H1 (cell line): ENCODE results near the gene DENND1A. TPM values are rescaled to one million over a fixed set of nuclear protein-coding genes. Genes with fewer than 3 reads are reported as not detected.
A peak's percentile ranks its signal among the peaks of the same experiment; 100 is the strongest.

ENCODE experiments used
- CTCF ChIA-PET: fragments of 300-600 bp; sonication (Branson Sonifier 250); formaldehyde crosslinking; loops from one replicate; lab custom pipeline; 2021; ENCODE audit not compliant: partially characterized antibody; lab: Charles Lee
- POLR2A ChIA-PET: fragments of 300-600 bp; sonication (Branson Sonifier 250); formaldehyde crosslinking; loops from one replicate; lab custom pipeline; 2021; ENCODE audit warnings: inconsistent platforms; ENCODE audit not compliant: partially characterized antibody; lab: Charles Lee
- DNase-seq, 2 experiments: peaks; one replicate each; pipeline versions ENCODE4 v3.0.0 to v3.0.0-alpha.2; 2010 to 2022; ENCODE audit warnings: low spot score in 2 of 2, low read depth in 1 of 2, mixed read lengths in 1 of 2
- FAIRE-seq: peaks from 2 replicates; lab custom pipeline; 2011; peaks lifted over from hg19 to GRCh38; lab: Jason Lieb, UNC
- H2AFZ ChIP-seq: 2 replicates; pipeline ENCODE4 v1.8.1; 2012; ENCODE audit warnings: low read length, inconsistent platforms
- H2AK5ac ChIP-seq: 2 replicates; pipeline ENCODE4 v1.6.1; 2013; ENCODE audit warnings: low read depth, low read length
- H2BK120ac ChIP-seq: replicated peaks from 2 replicates; pipeline ENCODE3; 2013; ENCODE audit warnings: low read depth, low read length, inconsistent platforms
- H2BK12ac ChIP-seq: 2 replicates; pipeline ENCODE4 v1.6.1; 2013; ENCODE audit warnings: low read depth, low read length
- H2BK15ac ChIP-seq: 2 replicates; pipeline ENCODE4 v1.6.1; 2013; ENCODE audit warnings: low read length
- H2BK20ac ChIP-seq: 2 replicates; pipeline ENCODE4 v1.6.1; 2013; ENCODE audit warnings: low read length
- H2BK5ac ChIP-seq: 2 replicates; pipeline ENCODE4 v1.6.1; 2013; ENCODE audit warnings: low read depth, low read length
- H3K14ac ChIP-seq: 2 replicates; pipeline ENCODE4 v1.6.1; 2013; ENCODE audit warnings: inconsistent platforms; ENCODE audit not compliant: insufficient read length
- H3K18ac ChIP-seq: 2 replicates; pipeline ENCODE4 v1.6.1; 2013; ENCODE audit warnings: low read length; ENCODE audit errors: extremely low read depth
- H3K23ac ChIP-seq: 2 replicates; pipeline ENCODE4 v1.6.1; 2013; ENCODE audit warnings: inconsistent platforms; ENCODE audit not compliant: insufficient read length
- H3K23me2 ChIP-seq: 2 replicates; pipeline ENCODE4 v1.6.1; 2013; ENCODE audit warnings: low read depth, low read length
- H3K27ac ChIP-seq: 2 replicates; pipeline ENCODE4 v1.6.1; 2011; ENCODE audit warnings: low read depth, low read length, inconsistent platforms
- H3K27me3 ChIP-seq, 4 experiments: replicated peaks in 1 of 4; 1 replicate in 1 of 4; 2 replicates in 3 of 4; pipeline versions ENCODE4 v1.6.1 to v1.8.1; 2011 to 2013; ENCODE audit warnings: low read length in 3 of 4, mild to moderate bottlenecking in 3 of 4, inconsistent platforms in 2 of 4, mixed read lengths in 2 of 4, moderate library complexity in 1 of 4; ENCODE audit not compliant: control insufficient read depth in 3 of 4, insufficient read depth in 3 of 4; ENCODE audit errors: extremely low read depth in 1 of 4
- H3K36me3 ChIP-seq, 4 experiments: 2 replicates each; pipeline versions ENCODE4 v1.6.1 to v1.8.1; 2011 to 2013; ENCODE audit warnings: mild to moderate bottlenecking in 4 of 4, low read length in 3 of 4, moderate library complexity in 2 of 4, control low read depth in 1 of 4, inconsistent platforms in 1 of 4; ENCODE audit not compliant: insufficient read depth in 4 of 4, control insufficient read depth in 2 of 4
- H3K4ac ChIP-seq: replicated peaks from 2 replicates; pipeline ENCODE3; 2013; ENCODE audit warnings: low read length, low read depth, mixed read lengths, inconsistent platforms; ENCODE audit not compliant: insufficient read length
- H3K4me1 ChIP-seq, 4 experiments: replicated peaks in 1 of 4; 1 replicate in 1 of 4; 2 replicates in 3 of 4; pipeline versions ENCODE4 v1.6.1 to v1.8.1; 2011 to 2013; ENCODE audit warnings: low read length in 3 of 4, inconsistent platforms in 2 of 4, mixed read lengths in 1 of 4; ENCODE audit not compliant: insufficient read depth in 4 of 4, control insufficient read depth in 3 of 4
- H3K4me2 ChIP-seq, 2 experiments: 2 replicates each; pipeline versions ENCODE4 v1.6.1 to v1.8.1; 2011 to 2013; ENCODE audit warnings: low read depth in 2 of 2, low read length in 2 of 2, control low read depth in 1 of 2, inconsistent platforms in 1 of 2, mild to moderate bottlenecking in 1 of 2; ENCODE audit not compliant: insufficient read depth in 1 of 2
- H3K4me3 ChIP-seq, 4 experiments: fragments of 200-600, 300-600 bp in 1 of 4; sonication (generic), shearing (Covaris generic), sonication (Bioruptor Twin) in 1 of 4; 2 replicates each; pipeline versions ENCODE4 v1.5.1 to v1.8.1; 2011 to 2016; ENCODE audit warnings: low read length in 4 of 4, low read depth in 3 of 4, control low read depth in 2 of 4, inconsistent platforms in 2 of 4, mild to moderate bottlenecking in 2 of 4, mixed read lengths in 1 of 4, moderate library complexity in 1 of 4; ENCODE audit not compliant: insufficient read depth in 2 of 4; ENCODE audit errors: extremely low read depth in 1 of 4
- H3K56ac ChIP-seq: replicated peaks from 2 replicates; pipeline ENCODE3; 2013; ENCODE audit warnings: low read depth, mild to moderate bottlenecking, mixed read lengths, low read length, inconsistent platforms; ENCODE audit not compliant: insufficient read length
- H3K79me1 ChIP-seq: 2 replicates; pipeline ENCODE4 v1.6.1; 2013; ENCODE audit warnings: low read depth, low read length, control low read depth
- H3K79me2 ChIP-seq, 2 experiments: 2 replicates each; pipeline versions ENCODE4 v1.6.1 to v1.8.1; 2012 to 2013; ENCODE audit warnings: low read length in 2 of 2, mild to moderate bottlenecking in 2 of 2, inconsistent platforms in 1 of 2; ENCODE audit not compliant: insufficient read depth in 2 of 2, control insufficient read depth in 1 of 2
- H3K9ac ChIP-seq, 4 experiments: replicated peaks in 1 of 4; 1 replicate in 1 of 4; 2 replicates in 3 of 4; pipeline versions ENCODE4 v1.6.1 to v1.8.1; 2011 to 2013; ENCODE audit warnings: low read depth in 3 of 4, low read length in 3 of 4, control low read depth in 2 of 4, mild to moderate bottlenecking in 2 of 4, moderate library complexity in 2 of 4, inconsistent platforms in 1 of 4; ENCODE audit errors: extremely low read depth in 1 of 4
- H3K9me3 ChIP-seq, 2 experiments: 2 replicates each; pipeline versions ENCODE4 v1.6.1 to v1.8.1; 2012 to 2013; ENCODE audit warnings: mild to moderate bottlenecking in 2 of 2, moderate library complexity in 2 of 2, control low read depth in 1 of 2, inconsistent platforms in 1 of 2, low read depth in 1 of 2, low read length in 1 of 2, mixed read lengths in 1 of 2; ENCODE audit not compliant: insufficient read depth in 2 of 2
- H4K20me1 ChIP-seq, 2 experiments: replicated peaks in 1 of 2; 2 replicates each; pipeline versions ENCODE3 to v1.8.1; 2011 to 2013; ENCODE audit warnings: inconsistent platforms in 2 of 2, low read length in 2 of 2, mild to moderate bottlenecking in 1 of 2; ENCODE audit not compliant: insufficient read depth in 2 of 2, control insufficient read depth in 1 of 2
- H4K5ac ChIP-seq: 2 replicates; pipeline ENCODE4 v1.6.1; 2013; ENCODE audit warnings: low read length, low read depth, mixed read lengths, inconsistent platforms; ENCODE audit not compliant: insufficient read length
- H4K8ac ChIP-seq: 2 replicates; pipeline ENCODE4 v1.8.0; 2013; ENCODE audit warnings: mild to moderate bottlenecking, moderate library complexity, low read length, inconsistent platforms; ENCODE audit not compliant: insufficient read depth; ENCODE audit errors: extremely low read depth
- H4K91ac ChIP-seq: replicated peaks from 2 replicates; pipeline ENCODE3; 2013; ENCODE audit warnings: low read length, mixed read lengths, inconsistent platforms; ENCODE audit not compliant: insufficient read length
- ATF2 ChIP-seq: IDR thresholded peaks from 2 replicates; pipeline ENCODE4 v1.6.1; 2012; ENCODE audit warnings: low read length, inconsistent platforms
- ATF3 ChIP-seq: IDR thresholded peaks from 2 replicates; pipeline ENCODE4 v1.6.1; 2011; ENCODE audit warnings: low read depth, mild to moderate bottlenecking, low read length; ENCODE audit not compliant: insufficient read depth
- BRCA1 ChIP-seq: IDR thresholded peaks from 2 replicates; pipeline ENCODE4 v1.6.1; 2012; ENCODE audit warnings: low read depth, low read length, improper control_type of control experiment
- CBX5 ChIP-seq: fragments of 300-800, 300-1000 bp; sonication (generic); IDR thresholded peaks from 2 replicates; pipeline ENCODE4 v1.7.1; 2016; ENCODE audit warnings: antibody characterized with exemption, low read length, low read depth
- CBX8 ChIP-seq: fragments of 300-800, 300-1000 bp; sonication (generic); IDR thresholded peaks from 2 replicates; pipeline ENCODE4 v1.7.1; 2016; ENCODE audit warnings: low read depth, low read length, borderline replicate concordance
- CHD1 ChIP-seq: IDR thresholded peaks from 2 replicates; pipeline ENCODE4 v1.6.1; 2012; ENCODE audit warnings: low read depth, low read length, improper control_type of control experiment
- JUND ChIP-seq: IDR thresholded peaks from 2 replicates; pipeline ENCODE4 v1.6.1; 2011; ENCODE audit warnings: mild to moderate bottlenecking, improper control_type of control experiment, low read length
- POLR2A ChIP-seq, 2 experiments: IDR thresholded peaks; 1 replicate in 1 of 2; 2 replicates in 1 of 2; pipeline ENCODE4 v1.6.1; 2011; ENCODE audit warnings: low read depth in 2 of 2, low read length in 2 of 2, mild to moderate bottlenecking in 2 of 2; ENCODE audit errors: control extremely low read depth in 1 of 2
- RFX5 ChIP-seq: IDR thresholded peaks from 2 replicates; pipeline ENCODE4 v1.6.1; 2011; ENCODE audit warnings: low read depth, low read length, improper control_type of control experiment, borderline replicate concordance
- SIRT6 ChIP-seq: IDR thresholded peaks from one replicate; pipeline ENCODE4 v1.7.1; 2012; ENCODE audit warnings: low read length, inconsistent platforms
- SIX5 ChIP-seq: IDR thresholded peaks from 2 replicates; pipeline ENCODE4 v1.6.1; 2011; ENCODE audit warnings: mild to moderate bottlenecking, low read depth, low read length
- TBP ChIP-seq: IDR thresholded peaks from 2 replicates; pipeline ENCODE4 v1.6.1; 2011; ENCODE audit warnings: low read depth, low read length, improper control_type of control experiment
- TEAD4 ChIP-seq: IDR thresholded peaks from 2 replicates; pipeline ENCODE4 v1.6.1; 2012; ENCODE audit warnings: low read depth, low read length, inconsistent platforms, mixed read lengths
- WGBS, 2 experiments: shearing (Covaris generic) in 1 of 2; methylation state at CpG; one replicate each; pipeline versions ENCODE4 v1.1.6 to v1.1.7; 2013 to 2015; ENCODE audit warnings: low lambda C conversion rate in 2 of 2, mixed read lengths in 2 of 2, inconsistent platforms in 1 of 2, low coverage in 1 of 2, missing lambda C conversion rate in 1 of 2; ENCODE audit not compliant: insufficient replicate concordance in 2 of 2, insufficient coverage in 1 of 2, insufficient read length in 1 of 2; ENCODE audit errors: extremely low coverage in 1 of 2, missing lambda C conversion rate in 1 of 2; 5-methylcytosine and 5-hydroxymethylcytosine counted together
- polyA plus RNA-seq, 7 experiments: library from polyadenylated mRNA; depleted of rRNA in 3 of 7; stranded (reverse) in 5 of 7; unstranded in 2 of 7; fragments of >200 nt in 5 of 7; fragments of 200-250 nt in 2 of 7; gene quantifications; 1 replicate in 5 of 7; 2 replicates in 1 of 7; 4 replicates in 1 of 7; pipeline versions ENCODE4 v1.2.1 to v1.2.3, GENCODE V29; 2011 to 2013; ENCODE audit warnings: missing spikeins in 2 of 7, mixed read lengths in 2 of 7
- total RNA-seq: library from RNA; stranded (reverse); fragmentation: NEBNext Ultra II Directional; extraction: Animal tissue kit (Norgen Biotek cat#: 25700); gene quantifications from 2 replicates; pipeline ENCODE4 v1.2.1, GENCODE V29; 2021

The DENND1A gene
- total and polyA plus RNA-seq, 2 of the 8 experiments (the other 6 are each of a cell fraction or from before 2014, with no cell fraction given) = 24.1 to 26.4 TPM

- H2BK120ac ChIP-seq = no peak overlapping the region
- no peaks in the 10 kb centered on the region for H4K20me1 ChIP-seq
- no peaks in the 10 kb centered on the region for H3K27me3 ChIP-seq
- no peaks in the 10 kb centered on the region; a peak in 1 of 8 replicates for H3K36me3 ChIP-seq
- FAIRE-seq = no peak
- H2BK12ac ChIP-seq = no peak overlapping the region
- ChIA-PET CTCF (interaction anchor here (0.5 to 3.2 kb wide), 21 partner anchors 8 to 917 kb away, joined by 3 to 13 read pairs (median 4); no protein-coding TSS in a partner anchor), POLR2A (interaction anchor here (0.6 to 0.7 kb wide), 2 partner anchors 42 to 405 kb away, joined by 3 read pairs; no protein-coding TSS in a partner anchor)
- no peak overlapping the region for H2BK5ac ChIP-seq
- WGBS, 2 experiments = 75% methylated on average over 17 of the region's 17 CpGs; no CpG with 5 or more reads in 1 of the 2 experiments
- peak overlapping the region; percentile 18 for H4K91ac ChIP-seq
- no peak overlapping the region for H2BK20ac ChIP-seq
- no peak overlapping the region for H3K27ac ChIP-seq
- H3K4ac ChIP-seq = no peak overlapping the region
- H3K9ac ChIP-seq = no peak overlapping the region
- no peak overlapping the region for H3K4me2 ChIP-seq
- H3K23me2 ChIP-seq = no peaks in the 10 kb centered on the region
- no peak overlapping the region for H2BK15ac ChIP-seq
- H4K8ac ChIP-seq = peak overlapping the region; percentile 11; the same call in 1 of the 2 replicates
- H3K4me3 ChIP-seq = no peak overlapping the region
- no peak overlapping the region for H3K18ac ChIP-seq
- no peak overlapping the region for H4K5ac ChIP-seq
- no peak overlapping the region for H3K56ac ChIP-seq
- no peaks in the 10 kb centered on the region for H3K9me3 ChIP-seq
- H2AK5ac ChIP-seq = no peak overlapping the region
- H2AFZ ChIP-seq = no peak overlapping the region
- no peak for DNase-seq
- H3K23ac ChIP-seq = no peak overlapping the region
- no peaks in the 10 kb centered on the region for H3K79me2 ChIP-seq
- no peak overlapping the region for H3K14ac ChIP-seq
- H3K4me1 ChIP-seq = peaks cover 0 to 14% (median 9%) of the 10 kb centered on the region in 4 experiments; a peak in 6 of 7 replicates
- no peaks in the 10 kb centered on the region for H3K79me1 ChIP-seq
- no peak for TF ChIP-seq ATF2
- TF ChIP-seq POLR2A (IDR thresholded peaks at IDR 0.05; ENCODE audit: control extremely low read depth in 1 of 2, low read depth in 2 of 2, low read length in 2 of 2) = no peak
- TF ChIP-seq TEAD4 = no peak
- no peak for TF ChIP-seq CHD1
- TF ChIP-seq JUND = no peak
- TF ChIP-seq TBP = no peak
- TF ChIP-seq CBX8 = no peak
- no peak for TF ChIP-seq ATF3
- no peak for TF ChIP-seq BRCA1
- no peak for TF ChIP-seq SIX5
- TF ChIP-seq SIRT6 = no peak
- TF ChIP-seq RFX5 = no peak
- no peak for TF ChIP-seq CBX5
Measured at GRCh38 chr9:123402981-123403509, 526.9 kb downstream of the DENND1A start.
